Measurements from ENCODE around the gene BLTP2.
"Not testable (repeated sequence)": the region's sequence is repeated elsewhere in the genome, so short reads cannot be mapped to it uniquely, and the experiment has no call there.

Gene BLTP2

DNA sequence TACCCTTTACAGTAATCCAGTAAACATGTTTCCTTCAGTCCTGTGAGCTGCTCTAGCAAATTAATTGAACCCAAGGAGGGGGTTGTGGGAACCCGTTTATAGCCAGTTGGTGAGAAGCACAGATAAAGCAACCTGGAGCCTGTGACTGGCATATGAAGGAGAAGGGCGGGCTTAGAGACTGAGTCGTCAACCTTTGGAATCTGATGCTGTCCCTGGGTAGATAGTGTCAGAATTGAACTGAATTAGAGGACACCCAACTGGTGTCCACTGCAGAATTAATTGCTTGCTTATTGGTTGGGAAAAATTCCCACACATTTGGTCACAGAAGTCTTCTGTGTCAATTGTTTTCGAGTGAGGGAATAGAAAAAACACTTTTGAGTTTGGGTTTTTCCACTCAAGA lies 18.1 kb downstream of the BLTP2 start:
- ATAC-seq, result no peak
- no peaks in the 10 kb centered on the region for H3K9me3 Mint-ChIP-seq
- no peak overlapping the region for H3K27ac Mint-ChIP-seq
- H3K27me3 Mint-ChIP-seq, result no peaks in the 10 kb centered on the region
- H3K4me1 Mint-ChIP-seq, result peaks cover 4% of the 10 kb centered on the region
- no peak overlapping the region for H3K4me3 Mint-ChIP-seq
- peaks cover 59% of the 10 kb centered on the region for H3K36me3 Mint-ChIP-seq (ENCODE audit: low read depth)
- no peak for DNase-seq

- DNase-seq (no peak), ATAC-seq (no peak)
- peaks cover 4% of the 10 kb centered on the region for H3K4me1 Mint-ChIP-seq
- no peak overlapping the region for H3K27ac Mint-ChIP-seq
- no peaks in the 10 kb centered on the region for H3K27me3 Mint-ChIP-seq
- peaks cover 72% of the 10 kb centered on the region for H3K36me3 Mint-ChIP-seq (ENCODE audit: low read depth)
- no peak overlapping the region for H3K4me3 Mint-ChIP-seq
- no peaks in the 10 kb centered on the region for H3K9me3 Mint-ChIP-seq
Observed at GRCh38 chr17:28624148-28624547, 20.8 kb downstream of the BLTP2 start.

GRCh38 chr17:28623696-28624095 lies 21.3 kb downstream of the BLTP2 start:
- ATAC-seq, result no peak
- Mint-ChIP-seq H3K36me3 (ENCODE audit: low read depth) (peaks cover 75% of the 10 kb centered on the region), H3K9me3 (no peaks in the 10 kb centered on the region), H3K27me3 (no peaks in the 10 kb centered on the region), H3K27ac (no peak overlapping the region), H3K4me3 (no peak overlapping the region), H3K4me1 (peaks cover 4% of the 10 kb centered on the region)
- DNase-seq, result no peak

- Mint-ChIP-seq H3K4me1 (no peaks in the 10 kb centered on the region), H3K36me3 (ENCODE audit: low read depth) (peaks cover 73% of the 10 kb centered on the region), H3K4me3 (no peak overlapping the region), H3K9me3 (no peaks in the 10 kb centered on the region), H3K27me3 (no peaks in the 10 kb centered on the region), H3K27ac (no peak overlapping the region)
- DNase-seq, result no peak
- no peak for ATAC-seq
Observed at GRCh38 chr17:28622186-28622585, 22.8 kb downstream of the BLTP2 start.

GRCh38 chr17:28620010-28620409 lies 24.9 kb downstream of the BLTP2 start:
- no peak for ATAC-seq
- DNase-seq, result no peak
- Mint-ChIP-seq H3K4me3 (no peak overlapping the region), H3K36me3 (ENCODE audit: low read depth) (peaks cover 74% of the 10 kb centered on the region), H3K4me1 (no peaks in the 10 kb centered on the region), H3K27ac (no peak overlapping the region), H3K9me3 (no peaks in the 10 kb centered on the region), H3K27me3 (no peaks in the 10 kb centered on the region)

DNA sequence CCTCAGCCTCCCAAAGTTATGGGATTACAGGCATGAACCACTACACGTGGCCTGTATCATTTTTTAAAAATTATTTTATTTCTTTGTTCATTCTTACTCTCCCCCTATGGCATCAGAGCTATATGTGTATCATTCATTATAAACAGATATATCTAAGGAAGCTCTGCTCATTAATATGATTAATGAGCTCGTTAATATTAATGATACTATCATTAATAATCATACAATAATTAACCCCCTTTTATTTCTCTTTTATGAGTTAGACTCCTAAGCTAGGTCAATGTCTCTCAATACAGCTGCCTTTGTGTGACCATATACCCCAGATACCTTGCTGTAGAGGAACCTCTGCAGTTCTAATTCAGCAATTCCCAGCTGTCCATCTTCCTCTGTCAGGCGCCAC lies 26.5 kb downstream of the BLTP2 start:
- peaks cover 78% of the 10 kb centered on the region for H3K36me3 Mint-ChIP-seq (ENCODE audit: low read depth)
- H3K4me3 Mint-ChIP-seq, result no peak overlapping the region
- H3K27ac Mint-ChIP-seq, result no peak overlapping the region
- ATAC-seq, result no peak
- no peaks in the 10 kb centered on the region for H3K4me1 Mint-ChIP-seq
- no peak for DNase-seq
- H3K9me3 Mint-ChIP-seq, result no peaks in the 10 kb centered on the region
- H3K27me3 Mint-ChIP-seq, result no peaks in the 10 kb centered on the region

GRCh38 chr17:28616281-28616680 lies 28.7 kb downstream of the BLTP2 start:
- Mint-ChIP-seq H3K27me3 (no peaks in the 10 kb centered on the region), H3K4me3 (no peak overlapping the region), H3K4me1 (no peaks in the 10 kb centered on the region), H3K9me3 (no peaks in the 10 kb centered on the region), H3K36me3 (ENCODE audit: low read depth) (peaks cover 75% of the 10 kb centered on the region), H3K27ac (no peak overlapping the region)
- ATAC-seq (no peak), DNase-seq (no peak)

GRCh38 chr17:28615260-28615940 lies 29.6 kb downstream of the BLTP2 start:
- ATAC-seq, result no peak
- Mint-ChIP-seq H3K27ac (no peak overlapping the region), H3K27me3 (no peaks in the 10 kb centered on the region), H3K4me3 (no peak overlapping the region), H3K4me1 (no peaks in the 10 kb centered on the region), H3K36me3 (ENCODE audit: low read depth) (peaks cover 72% of the 10 kb centered on the region), H3K9me3 (no peaks in the 10 kb centered on the region)
- no peak for DNase-seq

DNA sequence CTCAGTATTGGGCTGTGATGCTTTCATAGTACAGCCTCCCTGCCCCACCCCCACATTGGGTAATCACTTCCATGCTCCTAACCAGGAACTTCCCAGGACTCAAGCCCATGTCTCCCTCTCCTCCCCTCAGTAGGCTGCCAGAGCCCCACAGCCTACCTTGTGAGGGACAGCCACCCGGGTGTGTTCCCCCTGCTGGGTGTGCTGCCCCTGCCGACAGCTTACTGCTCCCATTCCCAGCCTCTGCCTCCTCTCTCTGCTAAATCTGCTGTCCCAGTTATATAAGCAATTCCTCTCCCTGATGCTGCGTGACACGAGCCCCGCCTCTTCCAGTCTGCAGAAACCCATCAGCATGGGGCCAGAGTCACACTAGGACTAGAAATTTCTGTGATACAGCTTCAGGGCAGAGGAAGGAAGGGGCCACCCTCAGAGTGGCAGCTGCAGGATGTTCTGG lies 31.0 kb downstream of the BLTP2 start, which contains the start of gene RSKR:
Gene RSKR (minus strand): TSS at position 255 of the 451 bp plus-strand sequence. CDS start 24 bp downstream, at position 231.
- Mint-ChIP-seq H3K4me1 (no peaks in the 10 kb centered on the region), H3K27ac (no peak within 1 kb of the TSS), H3K4me3 (no peak within 1 kb of the TSS), H3K9me3 (no peaks in the 10 kb centered on the region), H3K36me3 (ENCODE audit: low read depth) (peaks cover 63% of the 10 kb centered on the region), H3K27me3 (no peaks in the 10 kb centered on the region)
- ATAC-seq (no peak), DNase-seq (no peak)

DNA sequence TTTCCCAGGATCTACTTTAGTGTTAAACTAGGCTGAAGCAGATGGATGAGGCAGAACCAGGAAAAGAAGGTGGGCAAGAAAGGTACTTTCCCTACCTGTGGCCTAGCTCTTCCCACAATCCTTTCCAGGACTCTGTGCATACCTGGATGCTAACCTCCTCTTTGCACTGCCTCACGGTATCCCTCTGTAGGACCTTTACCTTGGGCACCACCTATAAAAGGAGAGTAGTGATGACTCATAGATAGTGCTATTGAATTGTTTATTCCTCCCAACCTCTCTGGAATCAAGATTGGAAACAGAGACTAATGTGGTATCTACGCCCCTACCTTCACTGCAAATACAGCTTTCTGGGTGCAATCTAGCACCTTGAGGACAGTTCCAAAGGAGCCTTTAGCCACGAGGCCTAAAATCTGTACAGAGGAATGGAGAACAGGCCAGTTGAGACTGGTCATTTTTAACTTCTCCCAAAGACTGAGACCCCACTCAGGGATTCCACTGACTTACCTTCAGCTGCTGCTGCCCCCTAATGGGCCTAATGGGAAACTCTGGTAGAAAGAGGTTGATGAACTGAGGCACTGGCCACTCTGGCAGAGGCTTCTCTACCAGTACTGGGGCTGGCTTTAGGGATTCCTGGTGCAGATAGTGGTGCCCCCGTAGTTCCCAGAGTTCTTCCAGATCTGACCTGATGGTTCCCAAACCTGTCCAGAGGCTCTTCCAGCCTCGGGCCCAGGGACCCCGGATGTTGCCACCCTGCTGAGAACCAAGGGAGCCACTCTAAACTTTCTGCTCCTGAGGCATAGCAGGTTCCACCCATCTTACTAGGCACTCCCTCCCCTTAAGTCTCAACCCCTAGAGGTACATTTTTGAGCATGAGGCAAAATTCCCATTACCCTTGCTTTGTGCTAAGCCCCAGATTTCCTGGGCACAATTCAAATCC lies 31.8 kb downstream of the BLTP2 start:
- H3K36me3 Mint-ChIP-seq (ENCODE audit: low read depth), result peaks cover 61% of the 10 kb centered on the region
- no peaks in the 10 kb centered on the region for H3K9me3 Mint-ChIP-seq
- no peak for ATAC-seq
- H3K4me1 Mint-ChIP-seq, result no peaks in the 10 kb centered on the region
- DNase-seq, result peak; percentile 39
- H3K27me3 Mint-ChIP-seq, result no peaks in the 10 kb centered on the region
- no peak overlapping the region for H3K4me3 Mint-ChIP-seq
- no peak overlapping the region for H3K27ac Mint-ChIP-seq

DNA sequence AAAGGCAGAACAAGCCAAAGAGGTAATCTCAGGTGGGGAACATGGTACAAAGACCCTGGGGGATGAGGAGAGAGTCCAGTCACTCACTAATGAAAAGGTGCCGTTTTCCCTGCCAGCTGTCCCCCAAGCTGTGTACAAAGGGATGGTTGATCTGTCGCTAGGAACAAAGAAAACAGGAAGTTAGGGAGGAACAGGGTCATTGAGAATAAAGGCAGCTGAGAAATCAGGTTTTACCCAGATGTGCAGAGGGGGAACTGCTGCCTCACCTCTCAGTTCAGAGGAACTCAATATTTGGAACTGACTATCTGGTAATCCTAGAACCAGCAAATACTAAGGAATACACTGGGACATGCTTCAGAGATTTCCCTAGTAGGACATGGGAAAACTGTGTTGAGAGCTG lies 32.4 kb downstream of the BLTP2 start:
- Mint-ChIP-seq H3K9me3 (no peaks in the 10 kb centered on the region), H3K36me3 (ENCODE audit: low read depth) (peaks cover 66% of the 10 kb centered on the region), H3K4me3 (no peak overlapping the region), H3K27ac (no peak overlapping the region), H3K4me1 (no peaks in the 10 kb centered on the region), H3K27me3 (no peaks in the 10 kb centered on the region)
- ATAC-seq (no peak), DNase-seq (no peak)

DNA sequence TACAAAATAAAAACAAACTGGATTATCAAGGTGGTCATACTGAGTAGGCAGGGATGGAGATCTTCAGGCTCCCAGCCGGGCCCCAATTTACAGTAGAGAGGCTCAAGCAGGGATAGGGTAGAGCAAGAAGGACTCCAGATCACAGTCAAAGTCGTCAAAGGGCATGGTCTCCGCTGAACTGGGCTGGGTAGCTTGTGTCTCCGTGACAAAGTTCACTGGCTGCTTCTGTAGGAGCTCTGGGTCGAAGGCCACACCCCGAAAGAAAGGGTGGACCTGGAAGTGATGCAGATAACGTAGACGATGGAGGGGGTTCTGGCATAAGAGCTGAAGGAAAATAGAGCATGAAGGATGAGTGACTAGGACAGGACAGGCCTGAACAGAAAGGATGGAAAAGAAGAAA lies 34.6 kb downstream of the BLTP2 start:
- Mint-ChIP-seq H3K27me3 (no peaks in the 10 kb centered on the region), H3K36me3 (ENCODE audit: low read depth) (peaks cover 53% of the 10 kb centered on the region), H3K4me1 (no peaks in the 10 kb centered on the region), H3K4me3 (no peak overlapping the region), H3K27ac (peak overlapping the region; percentile 45), H3K9me3 (no peaks in the 10 kb centered on the region)
- no peak for ATAC-seq
- DNase-seq, result no peak

GRCh38 chr17:28604031-28604430 lies 40.9 kb downstream of the BLTP2 start:
- H3K36me3 Mint-ChIP-seq (ENCODE audit: low read depth), result peaks cover 13% of the 10 kb centered on the region
- not testable (repeated sequence) for H3K9me3 Mint-ChIP-seq, ATAC-seq, H3K27ac Mint-ChIP-seq, DNase-seq, H3K4me3 Mint-ChIP-seq, H3K27me3 Mint-ChIP-seq
- peaks cover 10% of the 10 kb centered on the region for H3K4me1 Mint-ChIP-seq

DNA sequence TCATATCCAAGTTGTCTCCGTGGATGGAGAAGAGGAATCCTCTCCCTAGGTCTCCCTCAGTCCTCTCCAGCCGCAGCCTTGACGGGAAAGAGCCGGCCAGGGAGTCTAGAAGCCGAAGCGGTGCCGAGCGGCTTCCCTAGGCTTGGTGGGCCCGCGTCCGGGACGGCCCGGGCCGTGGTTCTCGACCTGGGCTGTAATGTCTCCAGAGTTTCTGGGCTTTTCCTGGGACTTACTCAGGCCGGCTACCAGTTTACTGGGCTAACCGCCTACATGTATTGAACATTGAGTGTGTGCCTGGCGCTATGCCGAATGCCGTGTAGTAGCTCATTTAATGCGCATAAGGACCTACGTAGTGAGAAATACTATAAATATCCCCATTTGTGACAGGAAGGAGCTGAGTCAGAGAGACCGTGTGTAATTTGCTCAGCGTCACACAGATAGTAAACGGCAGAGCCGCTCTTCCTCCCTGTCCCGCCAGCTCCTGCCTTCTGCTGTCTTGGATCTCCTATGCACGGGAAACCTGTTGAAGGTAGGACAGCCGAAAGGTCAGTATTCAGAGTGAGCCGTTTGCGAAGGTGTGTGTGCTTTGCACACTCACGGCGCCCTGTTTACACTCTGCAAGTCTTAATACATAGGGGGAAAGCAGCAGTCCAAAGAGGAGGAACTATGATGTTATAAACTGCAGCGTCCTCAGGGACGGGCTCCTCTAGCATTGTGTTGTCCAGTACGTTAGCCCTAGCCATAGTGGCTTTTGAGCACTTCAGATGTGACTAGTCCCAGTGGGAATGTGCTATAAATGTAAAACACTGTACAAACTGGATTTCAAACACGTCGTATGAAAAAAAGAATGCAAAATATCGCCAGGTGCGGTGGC lies 45.4 kb downstream of the BLTP2 start:
- DNase-seq (peak; percentile 71), ATAC-seq (peak; percentile 84)
- peaks cover 22% of the 10 kb centered on the region for H3K4me1 Mint-ChIP-seq
- no peaks in the 10 kb centered on the region for H3K9me3 Mint-ChIP-seq
- H3K4me3 Mint-ChIP-seq, result peak overlapping the region; percentile 91
- peaks cover 19% of the 10 kb centered on the region for H3K36me3 Mint-ChIP-seq (ENCODE audit: low read depth)
- peak overlapping the region; percentile 92 for H3K27ac Mint-ChIP-seq
- no peaks in the 10 kb centered on the region for H3K27me3 Mint-ChIP-seq
